HepG2 (cell line): ENCODE measurements around the gene MAP2K5. TPM values are rescaled to one million over a fixed set of nuclear protein-coding genes. Genes with fewer than 3 reads are reported as not detected.

Source experiments
- ATAC-seq: fragments of 200-7000 bp; cut with Tn5 transposase; 3 replicates; pipeline ENCODE4 v1.9.1; 2020; ENCODE audit warnings: mild to moderate bottlenecking, moderate library complexity
- BruUV-seq: library from RNA; stranded (reverse); fragments of 400-500 nt; replicated peaks from 2 replicates; lab custom pipeline; 2021; lab: Mats Ljungman, UMichigan
- CTCF ChIA-PET: fragments of 300-600 bp; formaldehyde crosslinking; extraction: SDS; loops from one replicate; lab custom pipeline; 2021; ENCODE audit warnings: low total read pairs, inconsistent platforms, low intra/inter-chr PET ratio; lab: Yijun Ruan, JAX
- POLR2A ChIA-PET: fragments of 350-600 bp; sonication (Branson Sonifier 250); formaldehyde crosslinking; loops from one replicate; lab custom pipeline; 2020; ENCODE audit warnings: antibody characterized with exemption, inconsistent platforms; lab: Yijun Ruan, JAX
- DNase-seq: peaks from one replicate; pipeline ENCODE4 v3.0.0-alpha.2; 2015; ENCODE audit warnings: low spot score
- FAIRE-seq: peaks from 3 replicates; lab custom pipeline; 2011; peaks lifted over from hg19 to GRCh38; lab: Jason Lieb, UNC
- H2AFZ ChIP-seq: one replicate; pipeline ENCODE4 v1.6.1; 2011; ENCODE audit warnings: low read length, inconsistent platforms
- H3K27ac ChIP-seq: fragments of 300-600 bp; 3 replicates; pipeline ENCODE4 v1.8.0; 2011; ENCODE audit warnings: mixed run types, mild to moderate bottlenecking, mixed read lengths, low read length, inconsistent platforms; ENCODE audit not compliant: insufficient read depth; ENCODE audit errors: extremely low read length
- H3K27me3 ChIP-seq, 2 experiments: fragments of 200-600 bp in 1 of 2; 2 replicates in 1 of 2; 3 replicates in 1 of 2; pipeline versions ENCODE4 v1.6.0 to v1.8.0; 2011; ENCODE audit warnings: low read length in 2 of 2, mild to moderate bottlenecking in 2 of 2, moderate library complexity in 2 of 2, inconsistent platforms in 1 of 2; ENCODE audit not compliant: insufficient read depth in 2 of 2, control insufficient read depth in 1 of 2
- H3K36me3 ChIP-seq, 2 experiments: fragments of 200-600 bp in 1 of 2; replicated peaks in 1 of 2; 2 replicates in 1 of 2; 3 replicates in 1 of 2; pipeline versions ENCODE4 v1.5.1 to v1.8.0; 2011; ENCODE audit warnings: low read length in 2 of 2, inconsistent platforms in 1 of 2; ENCODE audit not compliant: insufficient read depth in 2 of 2, control insufficient read depth in 1 of 2
- H3K4me1 ChIP-seq: 2 replicates; pipeline ENCODE4 v1.5.1; 2012; ENCODE audit warnings: low read length, inconsistent platforms; ENCODE audit not compliant: insufficient read depth
- H3K4me2 ChIP-seq: 2 replicates; pipeline ENCODE4 v1.6.0; 2011; ENCODE audit warnings: low read depth, low read length, inconsistent platforms
- H3K4me3 ChIP-seq, 3 experiments: fragments of 200-600 bp in 1 of 3; sonication (generic), shearing (Covaris generic) in 1 of 3; replicated peaks in 1 of 3; 2 replicates each; pipeline ENCODE4 v1.5.1; 2011 to 2016; ENCODE audit warnings: low read length in 3 of 3, inconsistent platforms in 2 of 3, low read depth in 2 of 3, mild to moderate bottlenecking in 2 of 3, control low read depth in 1 of 3, mixed read lengths in 1 of 3; ENCODE audit not compliant: insufficient read depth in 1 of 3
- H3K79me2 ChIP-seq: one replicate; pipeline ENCODE4 v1.6.1; 2011; ENCODE audit warnings: low read length, inconsistent platforms; ENCODE audit not compliant: insufficient read depth
- H3K9ac ChIP-seq: 2 replicates; pipeline ENCODE4 v1.6.0; 2011; ENCODE audit warnings: mild to moderate bottlenecking, low read depth, low read length, inconsistent platforms; ENCODE audit not compliant: insufficient read depth
- H3K9me3 ChIP-seq: 2 replicates; pipeline ENCODE4 v1.5.1; 2012; ENCODE audit warnings: mild to moderate bottlenecking, low read length
- H4K20me1 ChIP-seq: 2 replicates; pipeline ENCODE4 v1.6.0; 2011; ENCODE audit warnings: inconsistent platforms, mild to moderate bottlenecking, low read length, moderate library complexity; ENCODE audit not compliant: insufficient read depth
- GLI4 ChIP-seq: sonication (generic); formaldehyde crosslinking; IDR thresholded peaks from 2 replicates; pipeline ENCODE4 v1.5.1; 2020; ENCODE audit warnings: missing genetic modification reagents, mild to moderate bottlenecking, moderate library complexity, borderline replicate concordance
- IRF2 ChIP-seq: IDR thresholded peaks from 2 replicates; pipeline ENCODE4 v1.6.1; 2018; ENCODE audit warnings: missing genetic modification reagents, missing compliant biosample characterization
- POLR2AphosphoS5 ChIP-seq: IDR thresholded peaks from 2 replicates; pipeline ENCODE4 v1.6.1; 2012; ENCODE audit warnings: low read depth, low read length
- SSRP1 ChIP-seq: IDR thresholded peaks from 2 replicates; pipeline ENCODE4 v1.6.1; 2016; ENCODE audit warnings: control low read depth
- TAF15 ChIP-seq: fragments of 200-400 bp; formaldehyde crosslinking; IDR thresholded peaks from one replicate; pipeline ENCODE4 v1.6.1; 2018; ENCODE audit warnings: mild to moderate bottlenecking, low read depth, low read length; ENCODE audit not compliant: poor library complexity, severe bottlenecking
- TRIM24 ChIP-seq: sonication (generic); formaldehyde crosslinking; IDR thresholded peaks from 2 replicates; pipeline ENCODE4 v1.8.0; 2022; ENCODE audit warnings: mild to moderate bottlenecking, missing genetic modification reagents
- ZKSCAN8 ChIP-seq: IDR thresholded peaks from 2 replicates; pipeline ENCODE4 v1.6.1; 2016; ENCODE audit warnings: borderline replicate concordance, missing genetic modification reagents, missing compliant biosample characterization
- ZNF207 ChIP-seq: fragments of 450-650 bp; IDR thresholded peaks from 2 replicates; pipeline ENCODE4 v1.6.1; 2016; ENCODE audit warnings: antibody characterized with exemption, borderline replicate concordance
- ZNF326 ChIP-seq: sonication (generic); formaldehyde crosslinking; IDR thresholded peaks from 2 replicates; pipeline ENCODE4 v1.4.0; 2020; ENCODE audit warnings: missing genetic modification reagents, borderline replicate concordance
- ZNF350 ChIP-seq: sonication (generic); formaldehyde crosslinking; IDR thresholded peaks from 2 replicates; pipeline ENCODE4 v1.4.0; 2020; ENCODE audit warnings: mild to moderate bottlenecking, low read depth, missing genetic modification reagents, borderline replicate concordance
- ZNF556 ChIP-seq: sonication (generic); formaldehyde crosslinking; IDR thresholded peaks from 2 replicates; pipeline ENCODE4 v1.4.0; 2020; ENCODE audit warnings: mild to moderate bottlenecking, missing genetic modification reagents, borderline replicate concordance
- ZNF747 ChIP-seq: sonication (generic); formaldehyde crosslinking; IDR thresholded peaks from 2 replicates; pipeline ENCODE4 v1.8.1; 2023; ENCODE audit warnings: missing genetic modification reagents, mild to moderate bottlenecking, borderline replicate concordance
- WGBS: methylation state at CpG from one replicate; pipeline ENCODE4 v1.1.6; 2017; ENCODE audit warnings: low lambda C conversion rate; 5-methylcytosine and 5-hydroxymethylcytosine counted together
- in situ Hi-C: cut with HindIII; loops from 2 replicates; pipeline ENCODE4 v1.10.0; 2017; ENCODE audit warnings: low pct_unique_long_range_greater_than_20kb; ENCODE audit not compliant: extremely low pct_ligation_motif_present
- intact Hi-C: fragments of 100-400 bp; cut with micrococcal nuclease; formaldehyde crosslinking; loops from one replicate; pipeline ENCODE4 v1.10.0; 2022; ENCODE audit not compliant: unreplicated experiment
- polyA plus RNA-seq, 8 experiments: library from polyadenylated mRNA; depleted of rRNA in 3 of 8; stranded (reverse) in 7 of 8; unstranded in 1 of 8; fragments of >200 nt; fragmentation: Illumina TruSeq in 4 of 8; extraction: Trizol in 4 of 8; gene quantifications; 2 replicates each; pipeline versions ENCODE4 v1.2.1 to v1.2.3, GENCODE V29; 2011 to 2016; ENCODE audit warnings: low read depth in 4 of 8, missing spikeins in 1 of 8, mixed read lengths in 1 of 8; ENCODE audit not compliant: insufficient read depth in 1 of 8
- total RNA-seq, 5 experiments: library from RNA; depleted of rRNA; stranded (reverse); fragments of >200 nt; fragmentation: Illumina TruSeq; extraction: Trizol; gene quantifications; 2 replicates each; pipeline ENCODE4 v1.2.3, GENCODE V29; 2016; ENCODE audit warnings: low read depth in 1 of 5
- TF ChIP-seq, protein P1 (sequence below), 2 experiments: IDR thresholded peaks; 2 replicates each; pipeline ENCODE4 v1.6.1; 2011 to 2012; ENCODE audit warnings: low read length in 2 of 2, borderline replicate concordance in 1 of 2, low read depth in 1 of 2, mild to moderate bottlenecking in 1 of 2, moderate library complexity in 1 of 2
- TF ChIP-seq, protein P2 (sequence below): sonication (generic); formaldehyde crosslinking; IDR thresholded peaks from 2 replicates; pipeline ENCODE4 v1.8.1; 2023; ENCODE audit warnings: mild to moderate bottlenecking, missing genetic modification reagents, borderline replicate concordance
- TF ChIP-seq, protein P3 (sequence below): sonication (generic); formaldehyde crosslinking; IDR thresholded peaks from 2 replicates; pipeline ENCODE4 v1.9.0; 2021; ENCODE audit warnings: missing genetic modification reagents, borderline replicate concordance
- TF ChIP-seq, protein P4 (sequence below): sonication (generic); formaldehyde crosslinking; IDR thresholded peaks from 2 replicates; pipeline ENCODE4 v1.4.0; 2020; ENCODE audit warnings: missing genetic modification reagents, borderline replicate concordance

MAP2K5 gene
- total and polyA plus RNA-seq, 2 of the 13 experiments (the other 11 are each of a cell fraction or from before 2014, with no cell fraction given) = 4.0 to 4.3 TPM

DNA sequence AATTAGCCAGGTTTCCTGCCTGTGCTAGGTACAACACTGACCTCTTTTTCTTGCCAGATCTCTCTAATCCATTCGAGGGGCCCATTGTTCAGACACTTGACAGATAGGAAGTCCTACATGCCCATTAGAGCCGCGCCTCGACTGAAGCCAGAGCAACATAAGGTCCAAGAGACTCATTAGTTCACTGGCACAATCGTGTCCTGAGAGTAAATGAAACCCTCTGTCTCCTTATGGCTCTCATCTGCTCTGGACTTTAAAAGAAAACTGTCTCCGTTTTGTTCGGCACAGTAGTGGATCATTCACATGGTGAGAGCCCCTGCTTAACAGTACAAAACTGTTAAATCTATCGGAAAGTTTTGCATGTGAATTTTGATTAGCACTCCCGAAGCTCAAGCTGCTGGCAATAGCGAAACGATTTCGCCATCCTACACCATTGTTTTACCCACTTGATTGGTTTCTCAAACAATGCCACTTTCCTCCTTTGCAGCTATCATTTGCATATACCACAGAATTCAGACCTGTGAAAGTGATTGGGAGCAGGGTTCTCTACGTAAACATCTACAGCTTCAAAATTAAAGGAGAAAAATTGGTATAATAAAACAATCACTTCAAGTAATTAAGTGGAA is 40.6 kb upstream of the MAP2K5 start:
- H2AFZ ChIP-seq = no peak overlapping the region
- CTCF ChIA-PET = no interaction called here
- H3K9ac ChIP-seq = no peak overlapping the region
- in situ Hi-C loops = no loop called here
- intact Hi-C loops = loop anchor here (2.0 kb wide), 1 partner anchor 331 kb away; no protein-coding TSS in a partner anchor
- H3K27me3 ChIP-seq = peaks cover 0 to 1% of the 10 kb centered on the region in 2 experiments; a peak in 1 of 5 replicates
- POLR2A ChIA-PET = no interaction called here
- no peak for FAIRE-seq
- no peak overlapping the region for H3K4me3 ChIP-seq
- no peak overlapping the region for H3K4me2 ChIP-seq
- H3K27ac ChIP-seq = no peak overlapping the region
- DNase-seq = no peak
- no peaks in the 10 kb centered on the region for H4K20me1 ChIP-seq
- H3K79me2 ChIP-seq = no peaks in the 10 kb centered on the region
- H3K4me1 ChIP-seq = 0 out of 2 replicates have a peak, but pooled peaks cover 5% of the 10 kb centered on the region
- H3K36me3 ChIP-seq = no peaks in the 10 kb centered on the region
- no TSS peak for BruUV-seq
- WGBS = 84% methylated on average over 13 of the region's 13 CpGs
- no peak for ATAC-seq
- no peaks in the 10 kb centered on the region for H3K9me3 ChIP-seq
- TF ChIP-seq ZNF207 = no peak
- TF ChIP-seq, protein P1, sequence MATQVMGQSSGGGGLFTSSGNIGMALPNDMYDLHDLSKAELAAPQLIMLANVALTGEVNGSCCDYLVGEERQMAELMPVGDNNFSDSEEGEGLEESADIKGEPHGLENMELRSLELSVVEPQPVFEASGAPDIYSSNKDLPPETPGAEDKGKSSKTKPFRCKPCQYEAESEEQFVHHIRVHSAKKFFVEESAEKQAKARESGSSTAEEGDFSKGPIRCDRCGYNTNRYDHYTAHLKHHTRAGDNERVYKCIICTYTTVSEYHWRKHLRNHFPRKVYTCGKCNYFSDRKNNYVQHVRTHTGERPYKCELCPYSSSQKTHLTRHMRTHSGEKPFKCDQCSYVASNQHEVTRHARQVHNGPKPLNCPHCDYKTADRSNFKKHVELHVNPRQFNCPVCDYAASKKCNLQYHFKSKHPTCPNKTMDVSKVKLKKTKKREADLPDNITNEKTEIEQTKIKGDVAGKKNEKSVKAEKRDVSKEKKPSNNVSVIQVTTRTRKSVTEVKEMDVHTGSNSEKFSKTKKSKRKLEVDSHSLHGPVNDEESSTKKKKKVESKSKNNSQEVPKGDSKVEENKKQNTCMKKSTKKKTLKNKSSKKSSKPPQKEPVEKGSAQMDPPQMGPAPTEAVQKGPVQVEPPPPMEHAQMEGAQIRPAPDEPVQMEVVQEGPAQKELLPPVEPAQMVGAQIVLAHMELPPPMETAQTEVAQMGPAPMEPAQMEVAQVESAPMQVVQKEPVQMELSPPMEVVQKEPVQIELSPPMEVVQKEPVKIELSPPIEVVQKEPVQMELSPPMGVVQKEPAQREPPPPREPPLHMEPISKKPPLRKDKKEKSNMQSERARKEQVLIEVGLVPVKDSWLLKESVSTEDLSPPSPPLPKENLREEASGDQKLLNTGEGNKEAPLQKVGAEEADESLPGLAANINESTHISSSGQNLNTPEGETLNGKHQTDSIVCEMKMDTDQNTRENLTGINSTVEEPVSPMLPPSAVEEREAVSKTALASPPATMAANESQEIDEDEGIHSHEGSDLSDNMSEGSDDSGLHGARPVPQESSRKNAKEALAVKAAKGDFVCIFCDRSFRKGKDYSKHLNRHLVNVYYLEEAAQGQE (IDR thresholded peaks at IDR 0.05; ENCODE audit: borderline replicate concordance in 1 of 2, low read depth in 1 of 2, low read length in 2 of 2) = no peak
- TF ChIP-seq, protein P2, sequence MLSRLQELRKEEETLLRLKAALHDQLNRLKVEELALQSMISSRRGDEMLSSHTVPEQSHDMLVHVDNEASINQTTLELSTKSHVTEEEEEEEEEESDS (CRISPR knock-in tag) = no peak
- no peak for TF ChIP-seq POLR2AphosphoS5
- TF ChIP-seq IRF2 (CRISPR knock-in tag) = no peak
- TF ChIP-seq, protein P3, sequence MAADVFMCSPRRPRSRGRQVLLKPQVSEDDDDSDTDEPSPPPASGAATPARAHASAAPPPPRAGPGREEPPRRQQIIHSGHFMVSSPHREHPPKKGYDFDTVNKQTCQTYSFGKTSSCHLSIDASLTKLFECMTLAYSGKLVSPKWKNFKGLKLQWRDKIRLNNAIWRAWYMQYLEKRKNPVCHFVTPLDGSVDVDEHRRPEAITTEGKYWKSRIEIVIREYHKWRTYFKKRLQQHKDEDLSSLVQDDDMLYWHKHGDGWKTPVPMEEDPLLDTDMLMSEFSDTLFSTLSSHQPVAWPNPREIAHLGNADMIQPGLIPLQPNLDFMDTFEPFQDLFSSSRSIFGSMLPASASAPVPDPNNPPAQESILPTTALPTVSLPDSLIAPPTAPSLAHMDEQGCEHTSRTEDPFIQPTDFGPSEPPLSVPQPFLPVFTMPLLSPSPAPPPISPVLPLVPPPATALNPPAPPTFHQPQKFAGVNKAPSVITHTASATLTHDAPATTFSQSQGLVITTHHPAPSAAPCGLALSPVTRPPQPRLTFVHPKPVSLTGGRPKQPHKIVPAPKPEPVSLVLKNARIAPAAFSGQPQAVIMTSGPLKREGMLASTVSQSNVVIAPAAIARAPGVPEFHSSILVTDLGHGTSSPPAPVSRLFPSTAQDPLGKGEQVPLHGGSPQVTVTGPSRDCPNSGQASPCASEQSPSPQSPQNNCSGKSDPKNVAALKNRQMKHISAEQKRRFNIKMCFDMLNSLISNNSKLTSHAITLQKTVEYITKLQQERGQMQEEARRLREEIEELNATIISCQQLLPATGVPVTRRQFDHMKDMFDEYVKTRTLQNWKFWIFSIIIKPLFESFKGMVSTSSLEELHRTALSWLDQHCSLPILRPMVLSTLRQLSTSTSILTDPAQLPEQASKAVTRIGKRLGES (CRISPR knock-in tag) = no peak
- TF ChIP-seq ZNF350 (CRISPR knock-in tag) = no peak
- TF ChIP-seq ZNF556 (CRISPR knock-in tag) = no peak
- no peak for TF ChIP-seq TAF15
- TF ChIP-seq ZNF747 (CRISPR knock-in tag) = no peak
- TF ChIP-seq, protein P4, sequence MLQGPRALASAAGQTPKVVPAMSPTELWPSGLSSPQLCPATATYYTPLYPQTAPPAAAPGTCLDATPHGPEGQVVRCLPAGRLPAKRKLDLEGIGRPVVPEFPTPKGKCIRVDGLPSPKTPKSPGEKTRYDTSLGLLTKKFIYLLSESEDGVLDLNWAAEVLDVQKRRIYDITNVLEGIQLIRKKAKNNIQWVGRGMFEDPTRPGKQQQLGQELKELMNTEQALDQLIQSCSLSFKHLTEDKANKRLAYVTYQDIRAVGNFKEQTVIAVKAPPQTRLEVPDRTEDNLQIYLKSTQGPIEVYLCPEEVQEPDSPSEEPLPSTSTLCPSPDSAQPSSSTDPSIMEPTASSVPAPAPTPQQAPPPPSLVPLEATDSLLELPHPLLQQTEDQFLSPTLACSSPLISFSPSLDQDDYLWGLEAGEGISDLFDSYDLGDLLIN (CRISPR knock-in tag) = no peak
- no peak for TF ChIP-seq TRIM24 (CRISPR knock-in tag)
- TF ChIP-seq ZKSCAN8 (CRISPR knock-in tag) = no peak
- no peak for TF ChIP-seq SSRP1 (CRISPR knock-in tag)
- no peak for TF ChIP-seq GLI4
- TF ChIP-seq ZNF326 (CRISPR knock-in tag) = no peak
